ENCODE measurements around the gene GGT7.

GGT7 gene

GRCh38 chr20:34896086-34896621, 23.5 kb upstream of the GGT7 start:
- Histone ChIP-seq H3K9me3 (ENCODE audit: severe bottlenecking) (no peaks in the 10 kb centered on the region), H3K4me3 (ENCODE audit: severe bottlenecking) (no peak overlapping the region), H3K36me3 (ENCODE audit: low read depth) (peaks cover 78% of the 10 kb centered on the region), H3K4me1 (ENCODE audit: insufficient read depth, poor library complexity, severe bottlenecking) (peaks cover 25% of the 10 kb centered on the region), H3K27ac (ENCODE audit: poor library complexity, severe bottlenecking) (no peak overlapping the region), H3K27me3 (ENCODE audit: insufficient read depth, poor library complexity, severe bottlenecking) (no peaks in the 10 kb centered on the region)
- DNase-seq (ENCODE audit: low spot score): no peak
- ATAC-seq (ENCODE audit: low read depth): no peak
- TF ChIP-seq, protein P1, sequence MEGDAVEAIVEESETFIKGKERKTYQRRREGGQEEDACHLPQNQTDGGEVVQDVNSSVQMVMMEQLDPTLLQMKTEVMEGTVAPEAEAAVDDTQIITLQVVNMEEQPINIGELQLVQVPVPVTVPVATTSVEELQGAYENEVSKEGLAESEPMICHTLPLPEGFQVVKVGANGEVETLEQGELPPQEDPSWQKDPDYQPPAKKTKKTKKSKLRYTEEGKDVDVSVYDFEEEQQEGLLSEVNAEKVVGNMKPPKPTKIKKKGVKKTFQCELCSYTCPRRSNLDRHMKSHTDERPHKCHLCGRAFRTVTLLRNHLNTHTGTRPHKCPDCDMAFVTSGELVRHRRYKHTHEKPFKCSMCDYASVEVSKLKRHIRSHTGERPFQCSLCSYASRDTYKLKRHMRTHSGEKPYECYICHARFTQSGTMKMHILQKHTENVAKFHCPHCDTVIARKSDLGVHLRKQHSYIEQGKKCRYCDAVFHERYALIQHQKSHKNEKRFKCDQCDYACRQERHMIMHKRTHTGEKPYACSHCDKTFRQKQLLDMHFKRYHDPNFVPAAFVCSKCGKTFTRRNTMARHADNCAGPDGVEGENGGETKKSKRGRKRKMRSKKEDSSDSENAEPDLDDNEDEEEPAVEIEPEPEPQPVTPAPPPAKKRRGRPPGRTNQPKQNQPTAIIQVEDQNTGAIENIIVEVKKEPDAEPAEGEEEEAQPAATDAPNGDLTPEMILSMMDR (IDR thresholded peaks at IDR 0.05; ENCODE audit: poor library complexity, severe bottlenecking): no peak

- TF ChIP-seq, protein P1 (IDR thresholded peaks at IDR 0.05; ENCODE audit: poor library complexity, severe bottlenecking): no peak
- ATAC-seq (ENCODE audit: low read depth) (no peak), DNase-seq (ENCODE audit: low spot score) (no peak)
- Histone ChIP-seq H3K27me3 (ENCODE audit: insufficient read depth, poor library complexity, severe bottlenecking) (no peaks in the 10 kb centered on the region), H3K27ac (ENCODE audit: poor library complexity, severe bottlenecking) (no peak overlapping the region), H3K4me3 (ENCODE audit: severe bottlenecking) (no peak overlapping the region), H3K4me1 (ENCODE audit: insufficient read depth, poor library complexity, severe bottlenecking) (peaks cover 32% of the 10 kb centered on the region), H3K36me3 (ENCODE audit: low read depth) (peaks cover 76% of the 10 kb centered on the region), H3K9me3 (ENCODE audit: severe bottlenecking) (no peaks in the 10 kb centered on the region)
Measured at GRCh38 chr20:34895465-34895864, 22.8 kb upstream of the GGT7 start.

GRCh38 chr20:34894723-34895122, 22.1 kb upstream of the GGT7 start:
- TF ChIP-seq, protein P1 (IDR thresholded peaks at IDR 0.05; ENCODE audit: poor library complexity, severe bottlenecking): no peak
- no peak overlapping the region for H3K27ac ChIP-seq (ENCODE audit: poor library complexity, severe bottlenecking)
- DNase-seq (ENCODE audit: low spot score) (no peak), ATAC-seq (ENCODE audit: low read depth) (no peak)
- H3K4me1 ChIP-seq (ENCODE audit: insufficient read depth, poor library complexity, severe bottlenecking): peaks cover 38% of the 10 kb centered on the region
- peaks cover 80% of the 10 kb centered on the region for H3K36me3 ChIP-seq (ENCODE audit: low read depth)
- H3K9me3 ChIP-seq (ENCODE audit: severe bottlenecking): no peaks in the 10 kb centered on the region
- no peaks in the 10 kb centered on the region for H3K27me3 ChIP-seq (ENCODE audit: insufficient read depth, poor library complexity, severe bottlenecking)
- no peak overlapping the region for H3K4me3 ChIP-seq (ENCODE audit: severe bottlenecking)

- Histone ChIP-seq H3K9me3 (ENCODE audit: severe bottlenecking) (no peaks in the 10 kb centered on the region), H3K27me3 (ENCODE audit: insufficient read depth, poor library complexity, severe bottlenecking) (no peaks in the 10 kb centered on the region), H3K27ac (ENCODE audit: poor library complexity, severe bottlenecking) (no peak overlapping the region), H3K36me3 (ENCODE audit: low read depth) (peaks cover 92% of the 10 kb centered on the region), H3K4me1 (ENCODE audit: insufficient read depth, poor library complexity, severe bottlenecking) (peaks cover 36% of the 10 kb centered on the region), H3K4me3 (ENCODE audit: severe bottlenecking) (no peak overlapping the region)
- TF ChIP-seq, protein P1 (IDR thresholded peaks at IDR 0.05; ENCODE audit: poor library complexity, severe bottlenecking): no peak
- ATAC-seq (ENCODE audit: low read depth) (no peak), DNase-seq (ENCODE audit: low spot score) (no peak)
Measured at GRCh38 chr20:34892671-34893070, 20.0 kb upstream of the GGT7 start.

- peaks cover 93% of the 10 kb centered on the region for H3K36me3 ChIP-seq (ENCODE audit: low read depth)
- no peaks in the 10 kb centered on the region for H3K27me3 ChIP-seq (ENCODE audit: insufficient read depth, poor library complexity, severe bottlenecking)
- H3K27ac ChIP-seq (ENCODE audit: poor library complexity, severe bottlenecking): peak overlapping the region; percentile 71
- no peaks in the 10 kb centered on the region for H3K9me3 ChIP-seq (ENCODE audit: severe bottlenecking)
- ATAC-seq (ENCODE audit: low read depth) (peak; percentile 95), DNase-seq (ENCODE audit: low spot score) (no peak)
- TF ChIP-seq, protein P1 (IDR thresholded peaks at IDR 0.05; ENCODE audit: poor library complexity, severe bottlenecking): no peak
- peaks cover 36% of the 10 kb centered on the region for H3K4me1 ChIP-seq (ENCODE audit: insufficient read depth, poor library complexity, severe bottlenecking)
- no peak overlapping the region for H3K4me3 ChIP-seq (ENCODE audit: severe bottlenecking)
Measured at GRCh38 chr20:34891166-34892062, 18.8 kb upstream of the GGT7 start.

All from RWPE2 (cell line).